ENCODE data around the gene EIF1AY. TPM values are rescaled to one million over a fixed set of nuclear protein-coding genes. Genes with fewer than 3 reads are reported as not detected.

Gene EIF1AY

Small RNA genes within 50 kb of the gene (small RNA-seq; reads per million reads assigned to genes)
- gene KDM5DP1 (ENCODE audit: insufficient read depth): not detected
